GM18508 (cell line): ENCODE results near the gene LRRC39.
"Not testable (repeated sequence)": the region's sequence is repeated elsewhere in the genome, so short reads cannot be mapped to it uniquely, and the experiment has no call there.

Experiments used
- ATAC-seq: cut with Tn5 transposase; IDR thresholded peaks from one replicate; pipeline ENCODE4 v1.9.1; 2021; ENCODE audit warnings: moderate number of reproducible peaks; ENCODE audit not compliant: insufficient read depth, unreplicated experiment

The LRRC39 gene

DNA sequence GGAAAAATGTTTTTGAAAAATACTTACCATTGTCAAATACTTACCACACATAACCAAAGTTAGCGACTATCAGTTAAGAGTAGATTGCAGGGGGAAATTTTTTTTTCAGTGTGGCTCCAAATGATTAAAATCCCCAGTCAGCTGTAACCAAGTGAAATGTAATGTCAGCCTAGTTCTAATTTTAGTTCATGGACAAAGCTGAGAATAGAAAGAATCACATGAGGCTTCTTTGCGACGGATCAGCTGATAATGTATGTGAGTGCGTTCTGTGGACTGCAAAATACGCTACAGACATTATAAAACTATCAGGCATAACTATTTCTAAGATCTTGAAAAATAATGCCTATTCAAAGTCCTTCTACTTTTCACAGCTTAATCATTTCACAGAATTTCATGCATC is at the start of gene LRRC39:
Gene LRRC39, minus strand, starts transcription at position 166 of the 400 bp plus-strand sequence. CDS start 9,740 bp downstream, outside the sequence.
- ATAC-seq: no peak

DNA sequence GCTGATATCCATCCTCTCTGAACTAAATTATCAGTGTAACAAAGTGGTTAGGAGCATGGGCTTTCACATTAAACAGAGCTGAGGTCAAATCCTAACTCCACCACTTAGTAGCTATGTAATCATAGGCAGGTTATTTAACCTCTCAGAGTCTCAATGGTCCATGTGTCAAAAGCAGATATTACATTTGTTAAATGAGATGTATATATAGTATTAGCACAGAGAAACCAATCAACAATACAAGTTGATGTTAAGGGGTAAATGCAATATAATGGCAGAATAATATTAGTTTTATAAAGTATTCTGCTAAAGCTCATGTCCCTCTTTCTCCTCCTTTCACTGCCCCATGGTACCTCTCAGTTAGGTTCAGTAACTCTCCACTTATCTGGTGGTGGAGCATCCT is 44.4 kb upstream of the LRRC39 start:
- no peak for ATAC-seq

DNA sequence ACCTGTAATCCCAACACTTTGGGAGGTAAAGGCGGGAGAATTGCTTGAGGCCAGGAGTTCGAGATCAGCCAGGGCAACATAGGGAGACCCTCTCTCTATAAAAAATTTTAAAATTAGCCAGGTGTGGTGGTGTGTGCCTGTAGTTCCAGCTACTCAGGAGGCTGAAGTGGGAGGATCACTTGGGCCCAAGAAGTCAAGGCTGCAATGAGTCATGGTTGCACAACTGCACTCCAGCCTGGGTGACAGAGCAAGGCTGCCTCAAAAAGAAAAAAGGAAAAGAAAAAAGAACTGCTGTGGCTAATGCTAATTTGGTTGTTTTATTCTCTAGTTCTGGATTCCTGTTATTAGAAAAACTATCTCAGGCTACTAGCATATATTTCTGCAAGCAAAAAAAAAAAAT is 41.8 kb upstream of the LRRC39 start:
- no peak for ATAC-seq

DNA sequence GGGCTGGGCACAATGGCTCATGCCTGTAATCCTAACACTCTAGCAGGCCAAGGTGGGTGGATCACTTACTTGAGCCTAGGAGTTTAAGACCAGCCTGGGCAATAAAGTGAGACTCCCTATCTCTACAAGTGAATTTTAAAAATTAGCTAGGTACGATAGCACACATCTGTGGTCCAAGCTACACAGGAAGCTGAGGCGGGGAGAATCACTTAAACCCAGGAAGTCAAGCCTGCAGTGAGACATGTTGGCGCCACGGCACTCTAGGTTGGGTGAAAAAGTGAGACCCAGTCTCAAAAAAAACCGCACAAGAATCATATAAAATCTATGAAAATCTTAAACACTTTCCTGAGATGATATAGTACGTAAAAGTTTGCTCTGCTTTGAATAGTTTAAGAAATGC is 41.4 kb upstream of the LRRC39 start:
- ATAC-seq: no peak

DNA sequence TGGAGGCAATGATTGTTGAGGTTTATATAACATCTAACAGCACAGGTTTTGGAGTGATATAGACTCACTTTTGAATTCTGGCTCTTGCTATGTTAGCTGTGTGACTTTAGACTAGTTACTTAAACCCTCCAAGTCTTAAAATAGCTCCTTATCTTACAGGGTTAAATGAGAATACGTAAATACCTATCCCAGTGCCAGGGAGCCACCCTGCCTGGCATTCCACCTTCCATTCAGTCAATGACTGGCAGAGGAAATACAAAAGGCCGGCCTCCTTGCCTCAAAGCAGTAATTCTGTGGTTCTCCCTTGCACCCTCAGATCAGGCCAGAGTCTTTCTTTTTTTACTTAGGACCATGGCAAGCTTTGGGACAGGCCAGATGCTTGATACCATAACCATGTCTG is 39.8 kb upstream of the LRRC39 start:
- no peak for ATAC-seq

DNA sequence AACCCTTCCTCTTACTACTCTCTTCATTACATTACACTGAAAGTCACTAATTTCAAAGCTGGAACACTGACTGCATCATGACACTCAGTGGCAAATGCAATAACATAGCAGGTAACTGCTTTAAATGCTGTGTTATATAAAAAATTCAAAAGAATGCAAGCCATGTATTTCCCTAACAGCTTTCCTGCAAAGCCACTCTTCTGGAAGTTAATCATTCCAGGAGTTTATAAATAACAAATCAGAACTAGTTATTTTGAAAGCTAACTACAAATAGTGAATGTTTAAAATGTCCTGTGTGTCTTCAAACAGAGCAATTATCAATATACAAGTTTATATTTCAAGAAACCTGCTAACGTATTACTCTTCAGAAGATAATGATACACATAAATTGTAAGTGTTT is 37.0 kb upstream of the LRRC39 start:
- no peak for ATAC-seq

DNA sequence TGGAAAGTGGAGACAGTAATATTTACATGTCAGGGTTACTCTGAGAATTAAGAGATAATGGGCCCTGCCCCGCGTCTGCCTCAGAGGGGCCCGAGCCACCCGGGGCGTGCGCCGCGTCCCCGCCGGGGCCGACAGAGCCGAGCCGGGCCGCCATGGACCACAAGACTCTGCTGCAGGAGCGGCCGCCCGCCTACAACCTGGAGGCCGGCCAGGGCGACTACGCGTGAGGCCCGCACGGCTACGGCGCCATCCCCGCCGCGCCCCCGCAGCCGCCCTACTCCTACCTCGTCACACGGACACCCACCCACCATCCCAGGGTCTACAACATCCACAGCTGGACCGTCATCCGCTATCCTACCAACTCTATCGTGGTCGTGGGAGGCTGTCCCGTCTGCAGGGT is 35.1 kb upstream of the LRRC39 start:
- no peak for ATAC-seq

DNA sequence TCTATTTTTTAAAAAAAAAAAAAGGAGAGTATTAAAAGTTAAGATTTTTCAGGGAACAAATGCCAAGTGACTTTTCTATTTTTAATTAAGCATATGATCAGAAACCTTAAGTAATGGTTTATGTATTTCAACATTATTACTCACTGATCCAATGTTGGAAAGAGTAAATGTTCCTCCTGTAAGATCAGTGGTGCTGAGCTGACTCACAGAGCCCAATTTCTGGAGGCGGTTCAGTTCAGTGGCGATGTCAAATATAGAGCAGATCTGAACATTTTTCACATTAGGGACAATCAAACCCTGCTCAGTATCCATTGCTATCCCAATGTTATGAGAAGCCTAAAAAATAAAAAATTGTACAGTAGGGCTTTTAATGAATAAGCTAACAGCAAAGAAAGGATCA is 28.2 kb upstream of the LRRC39 start:
- ATAC-seq: no peak

DNA sequence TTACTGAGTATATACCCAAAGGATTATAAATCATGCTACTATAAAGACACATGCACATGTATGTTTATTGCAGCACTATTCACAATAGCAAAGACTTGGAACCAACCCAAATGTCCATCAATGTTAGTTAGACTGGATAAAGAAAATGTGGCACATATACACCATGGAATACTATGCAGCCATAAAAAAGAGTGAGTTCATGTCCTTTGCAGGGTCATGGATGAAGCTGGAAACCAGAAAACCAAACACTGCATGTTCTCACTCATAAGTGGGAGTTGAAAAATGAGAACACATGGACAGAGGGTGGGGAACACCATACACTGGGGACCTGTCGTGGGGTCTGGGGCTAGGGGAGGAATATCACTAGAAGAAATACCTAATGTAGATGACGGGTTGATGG is 27.5 kb upstream of the LRRC39 start:
- ATAC-seq: not testable (repeated sequence)

DNA sequence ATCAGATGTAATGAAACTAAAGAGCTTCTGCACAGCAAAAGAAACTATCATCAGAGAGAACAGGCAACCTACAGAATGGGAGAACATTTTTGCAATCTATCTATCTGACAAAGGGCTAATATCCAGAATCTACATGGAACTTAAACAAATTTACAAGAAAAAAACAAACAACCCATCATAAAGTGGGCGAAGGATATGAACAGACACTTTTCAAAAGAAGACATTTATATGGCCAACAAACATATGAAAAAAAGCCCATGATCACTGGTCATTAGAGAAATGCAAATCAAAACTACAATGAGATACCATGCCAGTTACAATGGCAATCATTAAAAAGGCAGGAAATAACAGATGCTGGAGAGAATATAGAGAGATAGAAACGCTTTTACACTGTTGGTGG is 27.0 kb upstream of the LRRC39 start:
- not testable (repeated sequence) for ATAC-seq

DNA sequence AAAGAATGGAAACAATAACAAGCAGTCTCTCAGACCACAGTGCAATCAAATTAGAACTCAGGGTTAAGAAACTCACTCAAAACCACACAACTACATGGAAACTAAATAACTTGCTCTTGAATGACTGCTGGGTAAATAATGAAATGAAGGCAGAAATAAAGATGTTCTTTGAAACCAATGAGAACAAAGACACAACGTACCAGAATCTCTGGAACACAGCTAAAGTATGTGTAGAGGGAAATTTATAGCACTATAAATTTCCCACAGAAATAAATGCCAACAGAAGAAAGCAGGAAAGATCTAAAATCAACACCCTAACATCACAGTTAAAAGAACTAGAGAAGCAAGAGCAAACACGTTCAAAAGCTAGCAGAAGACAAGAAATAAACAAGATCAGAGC is 24.6 kb upstream of the LRRC39 start:
- not testable (repeated sequence) for ATAC-seq

DNA sequence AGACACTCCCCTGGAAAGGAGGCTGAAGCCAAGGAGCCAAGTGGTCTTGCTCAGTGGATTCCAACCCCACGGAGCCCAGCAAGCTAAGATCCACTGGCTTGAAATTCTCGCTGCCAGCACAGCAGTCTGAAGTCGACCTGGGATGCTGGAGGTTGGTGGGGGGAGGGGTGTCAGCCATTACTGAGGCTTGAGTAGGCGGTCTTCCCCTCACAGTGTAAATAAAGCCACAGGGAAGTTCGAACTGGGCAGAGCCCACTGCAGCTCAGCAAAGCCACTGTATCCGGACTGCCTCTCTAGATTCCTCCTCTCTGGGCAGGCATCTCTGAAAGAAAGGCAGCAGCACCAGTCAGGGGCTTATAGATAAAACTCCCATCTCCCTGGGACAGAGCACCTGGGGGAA is 22.0 kb upstream of the LRRC39 start:
- not testable (repeated sequence) for ATAC-seq

DNA sequence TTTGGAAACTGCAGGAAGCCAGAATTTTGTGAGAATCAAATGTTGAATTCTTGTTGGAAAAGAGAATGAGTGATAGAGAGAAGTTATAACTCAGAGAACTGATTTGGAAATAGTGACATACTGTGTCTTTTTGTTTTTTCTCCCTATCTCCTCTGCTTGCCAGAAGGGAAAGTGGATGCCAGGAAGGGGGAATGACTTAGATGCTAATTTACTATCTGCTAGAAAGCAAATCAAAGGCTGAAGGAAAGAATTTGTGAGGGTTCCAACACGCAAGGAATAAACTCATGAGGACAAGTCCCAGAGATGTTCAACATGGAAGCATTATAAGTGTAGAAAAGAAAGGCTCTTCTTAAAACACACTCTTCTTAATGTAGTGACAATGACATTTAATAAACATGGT is 20.5 kb upstream of the LRRC39 start:
- no peak for ATAC-seq

DNA sequence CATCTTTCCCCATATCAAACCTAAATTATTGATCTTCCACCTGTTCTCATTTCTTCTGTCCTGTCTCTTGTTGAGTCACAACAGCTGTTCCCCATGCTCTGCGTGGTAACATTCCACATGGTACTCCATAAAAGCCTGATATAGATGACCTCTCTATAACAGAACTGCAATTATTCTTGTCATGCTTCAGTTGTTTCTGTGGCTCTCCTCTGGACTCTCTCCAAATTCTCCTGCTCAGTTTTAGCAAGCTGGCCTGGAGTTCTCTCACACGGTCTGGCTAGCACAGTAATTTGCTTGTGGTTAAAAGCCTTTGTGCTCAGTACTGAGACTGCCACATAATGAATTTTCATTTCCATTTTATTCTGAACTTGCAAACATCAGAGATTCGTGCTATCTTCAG is 10.6 kb upstream of the LRRC39 start:
- no peak for ATAC-seq

DNA sequence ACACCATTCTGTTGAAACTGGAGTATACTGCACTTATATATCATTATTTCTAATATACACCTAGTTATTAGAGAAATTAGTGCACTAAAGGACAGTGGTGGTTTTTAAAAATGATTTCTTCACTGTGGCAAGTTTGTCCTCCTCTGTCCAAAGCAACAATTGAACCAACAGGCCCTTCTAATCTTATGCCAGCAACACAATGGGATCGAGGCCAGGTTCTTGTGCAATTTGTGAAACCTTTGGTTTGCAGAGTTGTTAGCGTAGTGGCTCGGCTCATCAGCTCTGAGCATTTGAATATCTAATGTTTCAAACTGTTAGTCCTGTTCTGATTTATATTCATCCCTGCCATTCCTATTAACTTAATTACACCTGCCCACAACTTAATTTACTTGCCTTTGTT is 9.9 kb upstream of the LRRC39 start:
- ATAC-seq: no peak

DNA sequence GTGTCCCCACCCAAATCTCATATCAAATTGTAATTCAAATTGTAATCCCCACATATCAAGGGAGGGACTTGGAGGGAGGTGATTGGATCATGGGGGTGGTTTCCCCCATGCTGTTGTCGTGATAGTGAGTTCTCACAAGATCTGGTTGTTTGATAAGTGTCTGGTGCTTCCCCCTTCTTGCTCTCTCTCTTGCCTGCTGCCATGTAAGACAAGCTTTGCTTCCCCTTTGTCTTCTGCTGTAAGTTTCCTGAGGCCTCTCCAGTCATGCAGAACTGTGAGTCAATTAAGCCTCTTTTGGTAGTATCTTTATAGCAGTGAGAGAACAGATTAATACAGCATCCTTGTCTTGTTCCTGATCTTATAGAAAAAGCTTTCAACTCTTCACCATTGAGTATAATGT is 6.5 kb upstream of the LRRC39 start:
- ATAC-seq: peak; percentile 93

DNA sequence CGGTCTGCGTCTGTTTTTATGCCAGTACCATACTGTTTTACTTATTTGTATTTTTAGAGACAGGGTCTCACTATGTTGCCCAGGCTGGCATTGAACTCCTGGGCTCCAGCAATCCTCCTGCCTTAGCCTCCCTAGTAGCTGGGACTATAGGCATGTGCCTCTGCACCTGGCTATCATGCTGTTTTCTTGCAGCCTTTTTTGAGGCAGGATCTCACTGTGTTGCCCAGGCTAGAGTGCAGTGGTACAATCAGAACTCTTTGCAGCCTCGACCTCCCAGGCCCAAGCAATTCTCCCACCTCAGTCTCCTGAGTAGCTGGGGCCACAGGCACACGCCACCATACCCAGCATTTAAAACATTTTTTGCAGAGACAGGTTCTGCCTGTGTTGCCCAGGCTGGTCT is 5.3 kb upstream of the LRRC39 start:
- ATAC-seq: no peak

DNA sequence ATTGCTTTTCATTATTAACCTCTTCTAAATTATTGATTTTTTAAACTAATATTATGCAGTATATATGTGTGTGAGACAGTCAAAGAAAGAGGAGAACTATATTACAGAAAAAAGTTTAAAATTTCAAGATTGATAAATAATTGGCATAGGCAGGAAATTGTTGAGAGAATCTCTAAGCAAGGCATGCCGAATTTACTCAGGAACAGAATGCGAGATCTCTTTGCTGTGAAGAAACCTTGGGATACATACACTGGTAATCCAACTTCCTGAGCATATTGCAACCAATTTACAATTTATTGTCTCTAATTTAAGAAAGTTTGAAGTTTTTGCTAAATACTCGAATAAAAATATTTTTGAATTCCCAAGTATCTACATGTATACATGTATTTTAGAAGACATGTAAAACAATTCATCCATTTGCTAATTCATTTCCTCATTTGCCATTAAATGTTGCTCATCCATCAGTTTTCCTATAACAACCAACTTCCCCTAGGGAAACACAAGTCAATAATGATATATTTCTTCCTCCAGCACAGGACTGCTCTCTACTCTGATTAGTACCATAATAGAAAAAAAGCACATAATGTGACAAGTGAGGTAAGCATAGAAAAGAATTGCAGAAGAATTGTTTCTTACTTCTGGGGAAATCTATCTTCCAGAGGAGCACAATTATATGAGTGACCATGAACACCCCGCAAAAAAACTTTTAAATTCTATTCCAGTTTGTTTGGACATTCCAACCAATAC is 588 bp downstream of the LRRC39 start:
- ATAC-seq: no peak

DNA sequence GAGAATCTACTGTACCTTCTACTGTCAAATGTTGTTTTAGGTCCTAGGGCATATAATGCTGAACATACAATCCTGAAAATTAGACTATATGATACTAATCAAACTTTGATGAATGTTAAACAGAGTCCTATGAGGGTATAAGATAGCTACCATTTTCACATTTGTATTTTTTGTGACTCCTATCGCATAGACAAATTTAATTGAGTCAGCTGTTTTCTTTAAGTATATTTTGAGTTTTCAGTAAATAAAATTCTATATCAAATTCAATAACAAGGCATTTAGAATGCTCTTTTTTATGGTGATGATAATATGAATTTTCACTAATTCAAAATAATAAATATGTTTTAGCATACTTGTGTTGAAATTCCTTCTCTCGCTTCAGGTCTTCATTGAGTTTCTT is 10.0 kb downstream of the LRRC39 start:
- no peak for ATAC-seq

DNA sequence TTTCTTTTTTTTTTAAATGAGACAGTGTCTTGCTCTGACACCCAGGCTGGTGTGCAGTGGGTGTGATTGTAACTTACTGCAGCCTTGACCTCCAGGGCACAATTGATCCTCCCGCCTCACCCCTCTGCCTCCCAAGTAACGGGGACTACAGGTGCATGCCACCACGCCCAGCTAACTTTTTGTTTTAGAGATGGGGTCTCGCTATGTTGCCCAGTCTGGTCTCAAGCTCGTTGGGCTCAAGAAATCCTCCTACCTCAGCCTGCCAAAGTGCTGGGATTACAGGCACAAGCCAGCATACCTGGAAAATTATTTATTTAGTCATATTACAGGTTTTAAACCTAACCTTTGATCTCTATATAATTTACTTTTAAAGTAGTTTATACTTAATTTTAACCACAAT is 13.4 kb downstream of the LRRC39 start:
- no peak for ATAC-seq

DNA sequence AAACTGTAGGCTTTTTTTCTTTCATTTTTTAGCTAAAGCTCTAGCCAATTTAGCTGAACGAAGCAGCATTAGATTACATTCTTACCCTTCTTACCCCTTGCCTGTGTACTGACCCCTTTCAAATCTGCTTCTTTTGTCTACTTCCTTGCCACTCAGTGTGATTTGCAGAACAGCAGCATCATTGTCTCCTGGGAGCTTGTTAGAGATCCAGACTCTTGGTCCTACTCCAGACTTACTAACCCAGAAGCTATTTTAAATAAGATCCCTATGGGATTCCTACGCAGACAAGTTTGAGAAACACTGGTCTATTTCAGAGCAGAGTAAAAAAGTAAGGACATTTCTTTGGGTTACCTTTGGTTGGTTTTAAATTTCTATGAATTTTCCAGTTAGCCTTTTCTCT is 13.8 kb downstream of the LRRC39 start:
- no peak for ATAC-seq

DNA sequence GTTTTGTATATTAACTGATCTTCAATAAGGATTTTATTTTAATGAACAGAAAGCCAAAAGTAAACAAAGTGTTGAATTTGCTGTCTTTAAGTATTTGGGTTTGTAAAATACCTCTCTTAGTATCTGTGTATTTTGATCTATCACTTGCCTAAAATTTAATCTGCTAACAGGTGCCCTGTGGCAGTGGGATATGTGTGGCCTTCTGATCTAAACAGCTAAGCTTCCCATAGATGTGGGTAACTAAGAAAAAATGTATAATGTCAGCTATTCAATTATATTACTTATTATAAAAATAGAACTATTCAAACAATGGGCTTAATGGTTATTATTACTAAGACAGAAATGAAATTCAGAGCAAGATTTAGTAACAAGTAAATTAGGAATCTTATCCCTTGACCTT is 15.2 kb downstream of the LRRC39 start:
- no peak for ATAC-seq

DNA sequence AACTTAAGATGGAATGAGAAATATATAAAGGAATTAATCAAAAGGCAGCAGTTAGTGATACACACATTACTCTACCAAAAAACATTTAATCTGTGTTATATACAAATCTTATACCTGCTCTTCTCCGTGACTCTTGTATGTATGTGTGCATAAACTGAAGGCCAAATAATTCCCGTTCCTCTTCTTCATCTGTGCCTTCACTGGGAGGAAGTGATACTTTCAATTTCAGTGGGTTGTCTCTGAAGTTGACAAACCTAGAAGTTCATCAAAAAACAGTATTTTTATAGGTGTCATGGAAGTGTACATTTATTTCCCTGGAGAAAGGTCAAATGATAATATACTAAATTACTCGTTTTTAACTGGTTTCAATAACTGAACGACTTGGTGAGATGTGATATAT is 25.8 kb downstream of the LRRC39 start:
- peak; percentile 77 for ATAC-seq
